GM23338 (cell line): ENCODE results near the gene AP1AR. TPM values are rescaled to one million over a fixed set of nuclear protein-coding genes. Genes with fewer than 3 reads are reported as not detected.

Source experiments
- ATAC-seq: fragments of 200-7000 bp; cut with Tn5 transposase; 3 replicates; pipeline ENCODE4 v1.9.1; 2020
- DNase-seq: peaks from one replicate; pipeline ENCODE4 v3.0.0-alpha.2; 2015; ENCODE audit warnings: low spot score
- H2AFZ ChIP-seq: fragments of 200-600 bp; sonication (generic); 2 replicates; pipeline ENCODE4 v1.8.0; 2016; ENCODE audit warnings: antibody characterized with exemption, mild to moderate bottlenecking, moderate library complexity
- H3F3A ChIP-seq: fragments of 200-600 bp; sonication (generic); replicated peaks from 2 replicates; pipeline ENCODE4 v1.8.0; 2017; ENCODE audit warnings: antibody characterized with exemption, mixed run types, low read depth
- H3K27ac ChIP-seq: fragments of 200-600 bp; sonication (generic); 2 replicates; pipeline ENCODE4 v1.6.1; 2016; ENCODE audit warnings: low read depth
- H3K27me3 ChIP-seq: fragments of 200-600 bp; sonication (generic); 2 replicates; pipeline ENCODE4 v1.8.0; 2016; ENCODE audit warnings: mild to moderate bottlenecking, mixed run types, moderate library complexity; ENCODE audit not compliant: insufficient read depth
- H3K36me3 ChIP-seq: fragments of 200-600 bp; sonication (generic); 2 replicates; pipeline ENCODE4 v1.8.0; 2016; ENCODE audit warnings: mild to moderate bottlenecking; ENCODE audit not compliant: insufficient read depth
- H3K4me1 ChIP-seq: fragments of 200-600 bp; sonication (generic); 2 replicates; pipeline ENCODE4 v1.8.0; 2016; ENCODE audit warnings: mild to moderate bottlenecking, moderate library complexity; ENCODE audit not compliant: insufficient read depth
- H3K4me2 ChIP-seq: fragments of 200-600 bp; sonication (generic); 2 replicates; pipeline ENCODE4 v1.7.1; 2017; ENCODE audit warnings: mixed run types
- H3K4me3 ChIP-seq: fragments of 200-600 bp; sonication (generic); 2 replicates; pipeline ENCODE4 v1.6.1; 2016; ENCODE audit warnings: mixed run types
- H3K79me2 ChIP-seq: fragments of 200-600 bp; sonication (generic); replicated peaks from 2 replicates; pipeline ENCODE4 v1.8.0; 2017; ENCODE audit warnings: mild to moderate bottlenecking; ENCODE audit not compliant: insufficient read depth
- H3K9me2 ChIP-seq: fragments of 200-600 bp; sonication (generic); 2 replicates; pipeline ENCODE4 v1.8.0; 2017; ENCODE audit not compliant: insufficient read depth
- H4K20me1 ChIP-seq: fragments of 200-600 bp; sonication (generic); replicated peaks from 2 replicates; pipeline ENCODE4 v1.8.0; 2017; ENCODE audit warnings: mild to moderate bottlenecking; ENCODE audit not compliant: insufficient read depth
- H3K27ac Mint-ChIP-seq: 2 replicates; pipeline ENCODE4 v1.8.0; 2020; ENCODE audit warnings: inconsistent platforms, mild to moderate bottlenecking, moderate library complexity, mixed read lengths
- H3K27me3 Mint-ChIP-seq: 3 replicates; pipeline ENCODE4 v1.8.0; 2022; ENCODE audit warnings: low read depth, mild to moderate bottlenecking, moderate library complexity, mixed read lengths, inconsistent platforms; ENCODE audit not compliant: insufficient read depth, poor library complexity
- H3K36me3 Mint-ChIP-seq: 3 replicates; pipeline ENCODE4 v1.8.0; 2021; ENCODE audit warnings: low read depth, mild to moderate bottlenecking, inconsistent platforms, moderate library complexity, mixed read lengths
- H3K4me1 Mint-ChIP-seq: 3 replicates; pipeline ENCODE4 v1.8.0; 2020; ENCODE audit warnings: mild to moderate bottlenecking, inconsistent platforms, mixed read lengths
- H3K4me3 Mint-ChIP-seq: 3 replicates; pipeline ENCODE4 v1.8.0; 2021; ENCODE audit warnings: moderate library complexity, mild to moderate bottlenecking, inconsistent platforms, mixed read lengths
- H3K9me3 Mint-ChIP-seq: 3 replicates; pipeline ENCODE4 v1.8.0; 2020; ENCODE audit warnings: moderate library complexity, mild to moderate bottlenecking, inconsistent platforms, mixed read lengths
- CREB1 ChIP-seq: fragments of 250-450 bp; sonication (Bioruptor Pico); IDR thresholded peaks from 2 replicates; pipeline ENCODE4 v1.5.0; 2020; ENCODE audit warnings: low read depth, mild to moderate bottlenecking, moderate library complexity
- EZH2 ChIP-seq: fragments of 200-600 bp; sonication (generic); IDR thresholded peaks from one replicate; pipeline ENCODE4 v1.8.0; 2017; ENCODE audit warnings: antibody characterized with exemption, mild to moderate bottlenecking, low read depth; ENCODE audit not compliant: unreplicated experiment
- EZH2phosphoT487 ChIP-seq: fragments of 200-600 bp; sonication (generic); IDR thresholded peaks from one replicate; pipeline ENCODE4 v1.8.1; 2018; ENCODE audit warnings: antibody characterized with exemption; ENCODE audit not compliant: unreplicated experiment
- JUNB ChIP-seq: IDR thresholded peaks from one replicate; pipeline ENCODE4 v1.6.1; 2016; ENCODE audit warnings: antibody characterized with exemption; ENCODE audit not compliant: unreplicated experiment
- NANOG ChIP-seq: IDR thresholded peaks from 2 replicates; pipeline ENCODE4 v1.6.1; 2016; ENCODE audit warnings: antibody characterized with exemption, borderline replicate concordance
- POLR2AphosphoS5 ChIP-seq: IDR thresholded peaks from 2 replicates; pipeline ENCODE4 v1.6.1; 2016; ENCODE audit warnings: antibody characterized with exemption, low read depth
- STAT1 ChIP-seq: IDR thresholded peaks from one replicate; pipeline ENCODE4 v1.6.1; 2016; ENCODE audit warnings: antibody characterized with exemption; ENCODE audit not compliant: unreplicated experiment
- ZNF114 ChIP-seq: fragments of 250-450 bp; sonication (Bioruptor Pico); IDR thresholded peaks from 2 replicates; pipeline ENCODE4 v1.5.0; 2020; ENCODE audit warnings: mild to moderate bottlenecking, moderate library complexity
- ZNF331 ChIP-seq: fragments of 250-450 bp; sonication (Bioruptor Pico); IDR thresholded peaks from 2 replicates; pipeline ENCODE4 v1.5.0; 2020; ENCODE audit warnings: low read depth, mild to moderate bottlenecking, moderate library complexity
- polyA plus RNA-seq: library from polyadenylated mRNA; unstranded; fragments of >200 nt; fragmentation: Nextera tagmentation; extraction: Ambion mirVana; gene quantifications from 2 replicates; pipeline ENCODE4 v1.2.1, GENCODE V29; 2016
- total RNA-seq: library from RNA; depleted of rRNA; stranded (reverse); fragments of >200 nt; shearing (Covaris generic); gene quantifications from 2 replicates; pipeline ENCODE4 v1.2.3, GENCODE V29; 2014
- TF ChIP-seq, protein P1 (sequence below): IDR thresholded peaks from one replicate; pipeline ENCODE4 v1.6.1; 2018; ENCODE audit warnings: antibody characterized with exemption; ENCODE audit not compliant: unreplicated experiment
- TF ChIP-seq, protein P2 (sequence below): fragments of 250-450 bp; sonication (Bioruptor Pico); IDR thresholded peaks from 2 replicates; pipeline ENCODE4 v1.5.0; 2020; ENCODE audit warnings: mild to moderate bottlenecking, moderate library complexity
- TF ChIP-seq, protein P3 (sequence below): IDR thresholded peaks from 2 replicates; pipeline ENCODE4 v1.6.1; 2016; ENCODE audit warnings: antibody characterized with exemption
- TF ChIP-seq, protein P4 (sequence below), 2 experiments: fragments of 200-600 bp in 1 of 2; sonication (generic) in 1 of 2; conservative IDR thresholded peaks; 2 replicates each; pipeline versions ENCODE4 v1.5.1 to v1.6.1; 2016 to 2017; ENCODE audit warnings: antibody characterized with exemption in 2 of 2, low read depth in 2 of 2, mild to moderate bottlenecking in 2 of 2, moderate library complexity in 1 of 2

The AP1AR gene
- total and polyA plus RNA-seq, 2 experiments from 2014 or later, result 17.5 to 28.0 TPM

DNA sequence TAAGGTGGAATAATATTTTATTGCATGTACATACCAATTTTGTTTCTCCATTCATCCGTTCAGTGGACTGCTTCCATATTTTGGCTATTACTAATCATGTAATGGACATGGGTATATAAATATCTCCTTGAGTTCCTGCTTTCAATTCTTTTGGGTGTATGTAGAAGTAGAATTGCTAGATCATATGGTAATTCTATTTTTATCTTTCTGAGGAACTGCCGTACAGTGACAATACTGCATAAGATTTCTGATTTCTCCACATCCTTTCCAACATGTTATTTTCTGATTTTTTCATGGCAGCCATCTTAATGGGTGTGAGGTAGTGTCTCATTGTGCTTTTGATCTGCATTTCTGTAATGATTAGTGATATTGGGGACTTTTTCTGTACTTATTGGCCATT, 84.8 kb downstream of the AP1AR start:
- Mint-ChIP-seq H3K9me3 (no peaks in the 10 kb centered on the region), H3K27me3 (no peaks in the 10 kb centered on the region), H3K27ac (no peak overlapping the region), H3K36me3 (no peaks in the 10 kb centered on the region), H3K4me3 (no peak overlapping the region), H3K4me1 (peaks cover 3% of the 10 kb centered on the region; the same call in 1 of the 3 replicates)
- H4K20me1 ChIP-seq, result no peaks in the 10 kb centered on the region
- DNase-seq (no peak), ATAC-seq (no peak)
- no peak overlapping the region for H3K4me2 ChIP-seq
- no peaks in the 10 kb centered on the region for H3K27me3 ChIP-seq
- peaks cover 4% of the 10 kb centered on the region for H3K9me2 ChIP-seq
- H2AFZ ChIP-seq, result no peak overlapping the region
- TF ChIP-seq, protein P1, sequence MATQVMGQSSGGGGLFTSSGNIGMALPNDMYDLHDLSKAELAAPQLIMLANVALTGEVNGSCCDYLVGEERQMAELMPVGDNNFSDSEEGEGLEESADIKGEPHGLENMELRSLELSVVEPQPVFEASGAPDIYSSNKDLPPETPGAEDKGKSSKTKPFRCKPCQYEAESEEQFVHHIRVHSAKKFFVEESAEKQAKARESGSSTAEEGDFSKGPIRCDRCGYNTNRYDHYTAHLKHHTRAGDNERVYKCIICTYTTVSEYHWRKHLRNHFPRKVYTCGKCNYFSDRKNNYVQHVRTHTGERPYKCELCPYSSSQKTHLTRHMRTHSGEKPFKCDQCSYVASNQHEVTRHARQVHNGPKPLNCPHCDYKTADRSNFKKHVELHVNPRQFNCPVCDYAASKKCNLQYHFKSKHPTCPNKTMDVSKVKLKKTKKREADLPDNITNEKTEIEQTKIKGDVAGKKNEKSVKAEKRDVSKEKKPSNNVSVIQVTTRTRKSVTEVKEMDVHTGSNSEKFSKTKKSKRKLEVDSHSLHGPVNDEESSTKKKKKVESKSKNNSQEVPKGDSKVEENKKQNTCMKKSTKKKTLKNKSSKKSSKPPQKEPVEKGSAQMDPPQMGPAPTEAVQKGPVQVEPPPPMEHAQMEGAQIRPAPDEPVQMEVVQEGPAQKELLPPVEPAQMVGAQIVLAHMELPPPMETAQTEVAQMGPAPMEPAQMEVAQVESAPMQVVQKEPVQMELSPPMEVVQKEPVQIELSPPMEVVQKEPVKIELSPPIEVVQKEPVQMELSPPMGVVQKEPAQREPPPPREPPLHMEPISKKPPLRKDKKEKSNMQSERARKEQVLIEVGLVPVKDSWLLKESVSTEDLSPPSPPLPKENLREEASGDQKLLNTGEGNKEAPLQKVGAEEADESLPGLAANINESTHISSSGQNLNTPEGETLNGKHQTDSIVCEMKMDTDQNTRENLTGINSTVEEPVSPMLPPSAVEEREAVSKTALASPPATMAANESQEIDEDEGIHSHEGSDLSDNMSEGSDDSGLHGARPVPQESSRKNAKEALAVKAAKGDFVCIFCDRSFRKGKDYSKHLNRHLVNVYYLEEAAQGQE, result no peak
- no peak for TF ChIP-seq STAT1
- no peak for TF ChIP-seq CREB1 (CRISPR knock-in tag)
- TF ChIP-seq NANOG, result no peak
- no peak for TF ChIP-seq JUNB
- TF ChIP-seq, protein P2, sequence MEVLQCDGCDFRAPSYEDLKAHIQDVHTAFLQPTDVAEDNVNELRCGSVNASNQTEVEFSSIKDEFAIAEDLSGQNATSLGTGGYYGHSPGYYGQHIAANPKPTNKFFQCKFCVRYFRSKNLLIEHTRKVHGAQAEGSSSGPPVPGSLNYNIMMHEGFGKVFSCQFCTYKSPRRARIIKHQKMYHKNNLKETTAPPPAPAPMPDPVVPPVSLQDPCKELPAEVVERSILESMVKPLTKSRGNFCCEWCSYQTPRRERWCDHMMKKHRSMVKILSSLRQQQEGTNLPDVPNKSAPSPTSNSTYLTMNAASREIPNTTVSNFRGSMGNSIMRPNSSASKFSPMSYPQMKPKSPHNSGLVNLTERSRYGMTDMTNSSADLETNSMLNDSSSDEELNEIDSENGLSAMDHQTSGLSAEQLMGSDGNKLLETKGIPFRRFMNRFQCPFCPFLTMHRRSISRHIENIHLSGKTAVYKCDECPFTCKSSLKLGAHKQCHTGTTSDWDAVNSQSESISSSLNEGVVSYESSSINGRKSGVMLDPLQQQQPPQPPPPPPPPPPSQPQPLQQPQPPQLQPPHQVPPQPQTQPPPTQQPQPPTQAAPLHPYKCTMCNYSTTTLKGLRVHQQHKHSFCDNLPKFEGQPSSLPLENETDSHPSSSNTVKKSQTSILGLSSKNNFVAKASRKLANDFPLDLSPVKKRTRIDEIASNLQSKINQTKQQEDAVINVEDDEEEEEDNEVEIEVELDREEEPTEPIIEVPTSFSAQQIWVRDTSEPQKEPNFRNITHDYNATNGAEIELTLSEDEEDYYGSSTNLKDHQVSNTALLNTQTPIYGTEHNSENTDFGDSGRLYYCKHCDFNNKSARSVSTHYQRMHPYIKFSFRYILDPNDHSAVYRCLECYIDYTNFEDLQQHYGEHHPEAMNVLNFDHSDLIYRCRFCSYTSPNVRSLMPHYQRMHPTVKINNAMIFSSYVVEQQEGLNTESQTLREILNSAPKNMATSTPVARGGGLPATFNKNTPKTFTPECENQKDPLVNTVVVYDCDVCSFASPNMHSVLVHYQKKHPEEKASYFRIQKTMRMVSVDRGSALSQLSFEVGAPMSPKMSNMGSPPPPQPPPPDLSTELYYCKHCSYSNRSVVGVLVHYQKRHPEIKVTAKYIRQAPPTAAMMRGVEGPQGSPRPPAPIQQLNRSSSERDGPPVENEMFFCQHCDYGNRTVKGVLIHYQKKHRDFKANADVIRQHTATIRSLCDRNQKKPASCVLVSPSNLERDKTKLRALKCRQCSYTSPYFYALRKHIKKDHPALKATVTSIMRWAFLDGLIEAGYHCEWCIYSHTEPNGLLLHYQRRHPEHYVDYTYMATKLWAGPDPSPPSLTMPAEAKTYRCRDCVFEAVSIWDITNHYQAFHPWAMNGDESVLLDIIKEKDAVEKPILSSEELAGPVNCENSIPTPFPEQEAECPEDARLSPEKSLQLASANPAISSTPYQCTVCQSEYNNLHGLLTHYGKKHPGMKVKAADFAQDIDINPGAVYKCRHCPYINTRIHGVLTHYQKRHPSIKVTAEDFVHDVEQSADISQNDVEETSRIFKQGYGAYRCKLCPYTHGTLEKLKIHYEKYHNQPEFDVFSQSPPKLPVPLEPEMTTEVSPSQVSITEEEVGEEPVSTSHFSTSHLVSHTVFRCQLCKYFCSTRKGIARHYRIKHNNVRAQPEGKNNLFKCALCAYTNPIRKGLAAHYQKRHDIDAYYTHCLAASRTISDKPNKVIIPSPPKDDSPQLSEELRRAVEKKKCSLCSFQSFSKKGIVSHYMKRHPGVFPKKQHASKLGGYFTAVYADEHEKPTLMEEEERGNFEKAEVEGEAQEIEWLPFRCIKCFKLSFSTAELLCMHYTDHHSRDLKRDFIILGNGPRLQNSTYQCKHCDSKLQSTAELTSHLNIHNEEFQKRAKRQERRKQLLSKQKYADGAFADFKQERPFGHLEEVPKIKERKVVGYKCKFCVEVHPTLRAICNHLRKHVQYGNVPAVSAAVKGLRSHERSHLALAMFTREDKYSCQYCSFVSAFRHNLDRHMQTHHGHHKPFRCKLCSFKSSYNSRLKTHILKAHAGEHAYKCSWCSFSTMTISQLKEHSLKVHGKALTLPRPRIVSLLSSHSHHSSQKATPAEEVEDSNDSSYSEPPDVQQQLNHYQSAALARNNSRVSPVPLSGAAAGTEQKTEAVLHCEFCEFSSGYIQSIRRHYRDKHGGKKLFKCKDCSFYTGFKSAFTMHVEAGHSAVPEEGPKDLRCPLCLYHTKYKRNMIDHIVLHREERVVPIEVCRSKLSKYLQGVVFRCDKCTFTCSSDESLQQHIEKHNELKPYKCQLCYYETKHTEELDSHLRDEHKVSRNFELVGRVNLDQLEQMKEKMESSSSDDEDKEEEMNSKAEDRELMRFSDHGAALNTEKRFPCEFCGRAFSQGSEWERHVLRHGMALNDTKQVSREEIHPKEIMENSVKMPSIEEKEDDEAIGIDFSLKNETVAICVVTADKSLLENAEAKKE, result no peak
- TF ChIP-seq, protein P3, sequence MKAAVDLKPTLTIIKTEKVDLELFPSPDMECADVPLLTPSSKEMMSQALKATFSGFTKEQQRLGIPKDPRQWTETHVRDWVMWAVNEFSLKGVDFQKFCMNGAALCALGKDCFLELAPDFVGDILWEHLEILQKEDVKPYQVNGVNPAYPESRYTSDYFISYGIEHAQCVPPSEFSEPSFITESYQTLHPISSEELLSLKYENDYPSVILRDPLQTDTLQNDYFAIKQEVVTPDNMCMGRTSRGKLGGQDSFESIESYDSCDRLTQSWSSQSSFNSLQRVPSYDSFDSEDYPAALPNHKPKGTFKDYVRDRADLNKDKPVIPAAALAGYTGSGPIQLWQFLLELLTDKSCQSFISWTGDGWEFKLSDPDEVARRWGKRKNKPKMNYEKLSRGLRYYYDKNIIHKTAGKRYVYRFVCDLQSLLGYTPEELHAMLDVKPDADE, result no peak
- TF ChIP-seq, protein P4, sequence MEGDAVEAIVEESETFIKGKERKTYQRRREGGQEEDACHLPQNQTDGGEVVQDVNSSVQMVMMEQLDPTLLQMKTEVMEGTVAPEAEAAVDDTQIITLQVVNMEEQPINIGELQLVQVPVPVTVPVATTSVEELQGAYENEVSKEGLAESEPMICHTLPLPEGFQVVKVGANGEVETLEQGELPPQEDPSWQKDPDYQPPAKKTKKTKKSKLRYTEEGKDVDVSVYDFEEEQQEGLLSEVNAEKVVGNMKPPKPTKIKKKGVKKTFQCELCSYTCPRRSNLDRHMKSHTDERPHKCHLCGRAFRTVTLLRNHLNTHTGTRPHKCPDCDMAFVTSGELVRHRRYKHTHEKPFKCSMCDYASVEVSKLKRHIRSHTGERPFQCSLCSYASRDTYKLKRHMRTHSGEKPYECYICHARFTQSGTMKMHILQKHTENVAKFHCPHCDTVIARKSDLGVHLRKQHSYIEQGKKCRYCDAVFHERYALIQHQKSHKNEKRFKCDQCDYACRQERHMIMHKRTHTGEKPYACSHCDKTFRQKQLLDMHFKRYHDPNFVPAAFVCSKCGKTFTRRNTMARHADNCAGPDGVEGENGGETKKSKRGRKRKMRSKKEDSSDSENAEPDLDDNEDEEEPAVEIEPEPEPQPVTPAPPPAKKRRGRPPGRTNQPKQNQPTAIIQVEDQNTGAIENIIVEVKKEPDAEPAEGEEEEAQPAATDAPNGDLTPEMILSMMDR (conservative IDR thresholded peaks at IDR 0.05; ENCODE audit: low read depth in 2 of 2), result no peak
- TF ChIP-seq EZH2, result no peak
- TF ChIP-seq EZH2phosphoT487, result no peak
- no peak for TF ChIP-seq ZNF331 (CRISPR knock-in tag)
- no peak for TF ChIP-seq ZNF114 (CRISPR knock-in tag)
- TF ChIP-seq POLR2AphosphoS5, result no peak
- H3K4me3 ChIP-seq, result no peak overlapping the region
- H3K36me3 ChIP-seq, result no peaks in the 10 kb centered on the region
- H3K27ac ChIP-seq, result no peak overlapping the region
- peaks cover 6% of the 10 kb centered on the region; the same call in 1 of the 2 replicates for H3K4me1 ChIP-seq
- H3F3A ChIP-seq, result no peaks in the 10 kb centered on the region
- H3K79me2 ChIP-seq, result no peaks in the 10 kb centered on the region
